Spinal cord (tissue), 10 donors: Measurements from ENCODE around the gene SLC34A1. TPM values are rescaled to one million over a fixed set of nuclear protein-coding genes. Genes with fewer than 3 reads are reported as not detected.
A peak's percentile ranks its signal among the peaks of the same experiment; 100 is the strongest.

Experiments used
- DNase-seq, 6 donors: peaks; one replicate each; pipeline versions ENCODE4 v3.0.0 to v3.0.0-alpha.2; 2013 to 2015; ENCODE audit warnings: low spot score in 6 of 6, low read depth in 4 of 6
- H3K27ac ChIP-seq: one replicate; pipeline ENCODE4 v1.5.1; 2013; ENCODE audit warnings: low read depth, low read length, control low read depth
- H3K27me3 ChIP-seq: one replicate; pipeline ENCODE4 v1.6.1; 2013; ENCODE audit warnings: low read length; ENCODE audit not compliant: control insufficient read depth, insufficient read depth
- H3K36me3 ChIP-seq: one replicate; pipeline ENCODE4 v1.6.1; 2013; ENCODE audit warnings: low read length; ENCODE audit not compliant: control insufficient read depth, insufficient read depth
- H3K4me1 ChIP-seq: one replicate; pipeline ENCODE4 v1.6.1; 2013; ENCODE audit warnings: low read length; ENCODE audit not compliant: control insufficient read depth, insufficient read depth
- H3K4me3 ChIP-seq: one replicate; pipeline ENCODE4 v1.5.1; 2013; ENCODE audit warnings: low read depth, low read length, control low read depth
- H3K9me3 ChIP-seq: one replicate; pipeline ENCODE4 v1.6.1; 2013; ENCODE audit warnings: low read length; ENCODE audit not compliant: control insufficient read depth, insufficient read depth
- WGBS: methylation state at CpG from one replicate; pipeline ENCODE4 v1.1.5; 2013; ENCODE audit warnings: missing lambda C conversion rate; ENCODE audit not compliant: insufficient coverage; 5-methylcytosine and 5-hydroxymethylcytosine counted together
- polyA plus RNA-seq, 2 donors: library from polyadenylated mRNA; unstranded; fragments of 120-200 nt; gene quantifications; one replicate each; pipeline ENCODE4 v1.2.1, GENCODE V29; 2013; ENCODE audit not compliant: insufficient read length in 2 of 2
- total RNA-seq, 2 donors: library from RNA; depleted of rRNA in 1 of 2; stranded (reverse); fragments of 120-200 nt in 1 of 2; fragments of >200 nt in 1 of 2; gene quantifications; one replicate each; pipeline versions ENCODE4 v1.2.3 to v1.2.4, GENCODE V29; 2013 to 2014
- donor health status: healthy.

Gene SLC34A1
- total and polyA plus RNA-seq, 4 donors: 0.68 to 1.2 TPM; not detected in 2

DNA sequence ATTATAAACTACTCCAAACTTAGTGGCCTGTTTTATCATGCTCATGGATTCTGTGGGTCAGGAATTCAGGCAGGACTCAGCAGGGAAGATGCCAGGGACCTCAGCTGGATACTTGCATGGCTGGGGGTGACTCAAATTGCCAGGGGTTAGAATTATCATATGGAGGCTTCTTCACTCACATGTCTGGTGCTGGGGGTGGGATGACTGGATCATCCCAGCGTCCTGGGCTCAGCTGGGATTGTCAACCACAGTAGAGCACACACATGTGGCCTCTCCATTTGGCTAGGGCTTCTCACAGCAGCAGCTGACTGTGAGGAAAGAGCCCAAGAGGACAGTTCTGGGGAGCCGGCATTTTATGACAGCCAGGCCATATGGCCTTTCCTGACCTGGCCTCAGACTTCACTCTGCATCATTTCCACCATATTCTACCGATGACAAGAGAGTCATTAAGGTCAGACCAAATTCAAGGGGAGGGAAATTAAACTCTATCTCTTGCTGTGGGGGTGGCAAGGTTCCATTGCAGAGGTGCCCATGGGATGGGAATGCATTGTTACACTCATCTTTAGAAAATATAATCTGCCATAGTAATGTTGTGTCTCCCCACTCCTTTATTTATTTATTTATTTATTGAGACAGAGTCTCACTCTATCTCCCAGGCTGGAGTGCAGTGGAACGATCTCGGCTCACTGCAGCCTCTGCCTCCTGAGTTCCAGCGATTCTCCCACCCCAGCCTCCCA is 37.0 kb downstream of the SLC34A1 start:
- WGBS: 42% methylated on average over 1 of the region's 6 CpGs

GRCh38 chr5:177423671-177424070 is 39.4 kb downstream of the SLC34A1 start:
- no peak overlapping the region for H3K27ac ChIP-seq
- no peak for DNase-seq
- H3K27me3 ChIP-seq: no peaks in the 10 kb centered on the region
- WGBS: 100% methylated on average over 1 of the region's 2 CpGs
- peaks cover 25% of the 10 kb centered on the region for H3K4me1 ChIP-seq
- no peak overlapping the region for H3K4me3 ChIP-seq
- H3K36me3 ChIP-seq: peaks cover 4% of the 10 kb centered on the region
- no peaks in the 10 kb centered on the region for H3K9me3 ChIP-seq

More for the DNA sequence above, 37.0 kb downstream of the SLC34A1 start:
- H3K4me3 ChIP-seq: no peak overlapping the region
- DNase-seq: peak in 1 of 6 donors; percentile 17
- no peaks in the 10 kb centered on the region for H3K27me3 ChIP-seq
- H3K27ac ChIP-seq: no peak overlapping the region
- peaks cover 8% of the 10 kb centered on the region for H3K4me1 ChIP-seq
- H3K9me3 ChIP-seq: no peaks in the 10 kb centered on the region
- H3K36me3 ChIP-seq: no peaks in the 10 kb centered on the region

DNA sequence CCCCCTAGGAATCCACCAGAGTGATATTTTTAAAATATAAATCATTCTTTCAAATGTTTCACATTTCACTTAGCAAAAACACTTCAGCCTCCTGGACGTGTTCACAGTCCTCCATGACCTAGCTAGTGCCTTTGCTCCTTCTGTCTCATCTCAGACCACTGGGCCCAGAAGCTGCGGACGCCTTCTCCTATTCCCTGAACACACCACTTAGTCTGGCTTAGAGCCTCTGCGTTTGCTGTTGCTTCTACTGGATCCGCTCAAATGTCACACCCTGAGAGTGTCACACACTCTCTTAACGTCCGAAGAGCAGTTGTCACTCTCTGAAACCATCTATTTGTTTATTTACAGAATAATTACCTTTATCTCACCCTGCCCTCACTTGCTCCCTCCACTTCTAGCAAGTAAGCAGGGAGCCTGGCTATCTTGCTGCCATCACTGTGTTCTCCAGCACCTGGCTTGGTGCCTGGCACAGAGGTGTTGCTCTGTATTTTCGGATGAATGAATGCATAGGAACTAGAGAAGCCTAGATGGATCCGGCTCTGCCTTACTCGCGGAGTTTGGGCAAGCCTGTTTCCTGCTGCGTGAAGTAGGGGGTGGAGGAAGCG is 41.1 kb downstream of the SLC34A1 start:
- Histone ChIP-seq H3K4me3 (peak overlapping the region; percentile 78), H3K27me3 (no peaks in the 10 kb centered on the region), H3K9me3 (no peaks in the 10 kb centered on the region), H3K36me3 (peaks cover 11% of the 10 kb centered on the region), H3K4me1 (peaks cover 41% of the 10 kb centered on the region), H3K27ac (peak overlapping the region; percentile 96)
- WGBS: 57% methylated on average over 11 of the region's 13 CpGs
- DNase-seq: no peak

- DNase-seq: peak; percentile 100
- H3K27me3 ChIP-seq: no peaks in the 10 kb centered on the region
- H3K27ac ChIP-seq: peak overlapping the region; percentile 96
- no peaks in the 10 kb centered on the region for H3K9me3 ChIP-seq
- H3K4me3 ChIP-seq: peak overlapping the region; percentile 78
- WGBS: under 1% methylated on average over 52 of the region's 52 CpGs
- H3K36me3 ChIP-seq: peaks cover 18% of the 10 kb centered on the region
- H3K4me1 ChIP-seq: peaks cover 41% of the 10 kb centered on the region
Measured at GRCh38 chr5:177425801-177426565, 41.7 kb downstream of the SLC34A1 start.

DNA sequence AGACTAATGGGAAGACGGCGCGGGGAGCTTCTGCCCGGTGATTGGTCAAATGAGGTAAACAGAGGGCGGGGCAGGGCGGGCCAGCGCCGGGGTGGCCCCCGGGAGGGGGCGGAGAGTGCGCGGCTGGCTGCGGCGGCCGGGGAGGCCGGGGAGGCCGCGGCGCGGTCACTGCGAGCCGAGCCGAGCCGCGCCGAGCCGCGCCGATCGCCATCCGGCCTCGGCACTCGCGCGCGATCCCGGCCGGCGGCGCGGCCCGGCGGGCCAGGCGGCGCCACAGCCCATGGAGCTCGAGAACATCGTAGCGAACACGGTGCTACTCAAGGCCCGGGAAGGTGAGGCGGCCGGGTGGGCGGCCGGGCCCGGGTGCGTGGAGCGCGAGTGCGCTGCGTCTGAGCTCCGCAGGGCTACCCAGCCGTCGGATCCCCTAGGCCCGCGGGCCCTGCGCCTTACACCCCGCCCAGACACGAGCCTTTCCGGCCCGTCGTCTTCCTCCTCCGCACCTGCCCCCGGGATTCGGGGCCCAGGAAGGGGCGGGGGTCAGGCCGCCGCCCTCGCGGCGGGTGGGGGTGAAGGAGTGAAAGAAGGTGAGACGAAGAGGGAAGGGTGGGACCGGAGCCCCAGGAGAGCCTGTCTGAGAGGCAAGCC is 42.5 kb downstream of the SLC34A1 start, which contains the start of gene GRK6:
Gene GRK6, plus strand, starts transcription at position 111 of the 645 bp plus-strand sequence. Its CDS starts 170 bp downstream, at position 281.
- Histone ChIP-seq H3K27ac (peak within 1 kb of the TSS; percentile 96), H3K27me3 (no peaks in the 10 kb centered on the region), H3K4me3 (peak within 1 kb of the TSS; percentile 78), H3K4me1 (peaks cover 42% of the 10 kb centered on the region), H3K9me3 (no peaks in the 10 kb centered on the region), H3K36me3 (peaks cover 25% of the 10 kb centered on the region)
- under 1% methylated on average over 78 of the region's 82 CpGs for WGBS
- DNase-seq: no peak

- Histone ChIP-seq H3K4me3 (peak overlapping the region; percentile 60), H3K27ac (no peak overlapping the region), H3K4me1 (peaks cover 48% of the 10 kb centered on the region), H3K9me3 (no peaks in the 10 kb centered on the region), H3K27me3 (no peaks in the 10 kb centered on the region), H3K36me3 (peaks cover 31% of the 10 kb centered on the region)
- peak in 1 of 6 donors; percentile 5 for DNase-seq
- WGBS: 12% methylated on average over 11 of the region's 11 CpGs
Measured at GRCh38 chr5:177427211-177427822, 43.1 kb downstream of the SLC34A1 start.

DNA sequence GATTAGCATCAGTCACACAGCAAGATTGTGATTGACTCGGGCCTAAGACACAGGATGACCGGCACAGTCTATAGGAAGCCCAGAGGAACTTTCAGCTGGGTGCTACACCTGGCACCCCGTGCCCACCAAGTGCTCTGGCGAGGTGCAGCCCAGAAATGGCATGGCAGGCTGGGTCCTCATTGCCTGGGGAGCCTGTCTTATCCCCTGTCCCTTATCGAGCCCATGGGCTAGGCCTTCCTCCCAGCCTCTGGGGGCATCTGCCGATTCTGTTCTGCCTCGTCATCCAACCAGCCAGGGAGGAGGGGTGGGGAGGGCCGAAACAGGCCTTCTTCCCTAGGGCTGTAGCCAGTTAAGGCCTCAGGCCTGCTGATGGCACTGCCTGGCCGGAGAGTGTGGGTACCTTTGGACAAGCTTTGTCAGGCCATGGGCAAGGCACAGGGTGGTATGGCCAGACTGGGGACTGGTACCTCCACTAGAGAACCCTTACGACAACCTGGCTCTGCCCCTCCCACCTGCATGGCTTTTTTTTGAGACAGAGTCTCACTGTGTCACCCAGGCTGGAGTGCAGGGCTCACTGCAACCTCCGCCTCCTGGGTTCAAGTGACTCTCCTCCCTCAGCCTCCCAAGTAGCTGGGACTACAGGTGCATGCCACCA is 43.8 kb downstream of the SLC34A1 start:
- no peak for DNase-seq
- Histone ChIP-seq H3K27me3 (no peaks in the 10 kb centered on the region), H3K4me1 (peaks cover 54% of the 10 kb centered on the region), H3K27ac (no peak overlapping the region), H3K9me3 (no peaks in the 10 kb centered on the region), H3K4me3 (no peak overlapping the region), H3K36me3 (peaks cover 38% of the 10 kb centered on the region)
- 85% methylated on average over 11 of the region's 11 CpGs for WGBS

- H3K9me3 ChIP-seq: no peaks in the 10 kb centered on the region
- no peaks in the 10 kb centered on the region for H3K27me3 ChIP-seq
- DNase-seq: no peak
- no peak overlapping the region for H3K27ac ChIP-seq
- H3K36me3 ChIP-seq: peaks cover 45% of the 10 kb centered on the region
- 91% methylated on average over 5 of the region's 10 CpGs for WGBS
- H3K4me3 ChIP-seq: no peak overlapping the region
- H3K4me1 ChIP-seq: peaks cover 54% of the 10 kb centered on the region
Measured at GRCh38 chr5:177428574-177429217, 44.5 kb downstream of the SLC34A1 start.
